Progenitor cell of endocrine pancreas (in vitro differentiated cells): Measurements from ENCODE around the gene ARL8A. TPM values are rescaled to one million over a fixed set of nuclear protein-coding genes. Genes with fewer than 3 reads are reported as not detected.

Experiments
- DNase-seq: peaks from one replicate; pipeline ENCODE4 v3.0.0; 2021; ENCODE audit warnings: low spot score; ENCODE audit not compliant: unreplicated experiment
- H3K27ac Mint-ChIP-seq: 2 replicates; pipeline ENCODE4 v1.8.0; 2021; ENCODE audit warnings: mild to moderate bottlenecking, moderate library complexity, mixed read lengths
- H3K27me3 Mint-ChIP-seq: 2 replicates; pipeline ENCODE4 v1.8.0; 2021; ENCODE audit warnings: mixed read lengths
- H3K36me3 Mint-ChIP-seq: 2 replicates; pipeline ENCODE4 v1.8.0; 2022; ENCODE audit warnings: mixed read lengths; ENCODE audit not compliant: insufficient read depth
- H3K4me1 Mint-ChIP-seq: 2 replicates; pipeline ENCODE4 v1.8.0; 2021; ENCODE audit warnings: low read depth, mixed read lengths
- H3K4me3 Mint-ChIP-seq: 2 replicates; pipeline ENCODE4 v1.8.0; 2021; ENCODE audit warnings: low read depth, mild to moderate bottlenecking, moderate library complexity, mixed read lengths
- H3K9me3 Mint-ChIP-seq: 2 replicates; pipeline ENCODE4 v1.8.0; 2021; ENCODE audit warnings: low read depth, mixed read lengths
- total RNA-seq: library from RNA; stranded (reverse); gene quantifications from 2 replicates; pipeline ENCODE4 v1.2.1, GENCODE V29; 2021
- TF ChIP-seq, protein P1 (sequence below): fragments of 200-600 bp; sonication (generic); IDR thresholded peaks from one replicate; pipeline ENCODE4 v1.5.0; 2021; ENCODE audit warnings: antibody characterized with exemption, mild to moderate bottlenecking; ENCODE audit not compliant: unreplicated experiment

ARL8A gene
- total RNA-seq, 1 donor from 2014 or later: 43.7 TPM

DNA sequence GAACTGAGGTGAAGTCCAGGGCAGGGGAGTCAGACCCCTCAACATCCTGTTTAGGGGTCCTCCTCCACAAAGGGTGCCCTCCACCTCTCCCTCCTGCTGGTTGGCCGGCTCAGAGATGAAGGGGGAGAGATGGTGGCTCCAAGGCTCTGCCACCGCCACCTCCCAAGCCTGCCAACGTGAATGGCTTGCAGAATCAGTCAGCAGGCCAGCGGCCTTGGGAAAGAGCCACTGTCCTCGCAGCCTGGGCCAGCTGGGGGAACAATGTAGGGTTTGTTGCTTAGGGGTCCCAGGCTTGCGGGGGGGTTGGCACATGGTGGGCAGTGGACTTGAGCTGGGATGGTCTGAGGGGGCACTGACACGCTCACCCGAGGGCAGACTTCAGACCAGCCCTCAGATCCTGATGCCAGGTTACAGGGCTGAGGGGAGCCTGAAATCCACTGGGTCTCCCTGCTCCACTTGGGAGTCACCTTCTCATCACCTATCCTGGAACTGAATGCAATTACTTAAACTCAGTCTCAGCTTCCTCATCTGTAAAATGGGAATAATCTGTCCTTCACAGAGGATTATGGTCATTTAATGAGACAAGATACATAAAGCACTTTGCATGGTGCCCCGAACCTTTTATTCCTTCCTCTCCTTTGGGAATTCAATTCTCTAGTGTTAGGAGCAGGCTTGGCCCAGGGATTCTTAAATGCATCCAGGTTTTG lies 13.6 kb downstream of the ARL8A start:
- Mint-ChIP-seq H3K27me3 (no peaks in the 10 kb centered on the region), H3K4me1 (peaks cover 1% of the 10 kb centered on the region), H3K4me3 (no peak overlapping the region), H3K27ac (no peak overlapping the region), H3K36me3 (peaks cover 3% of the 10 kb centered on the region), H3K9me3 (no peaks in the 10 kb centered on the region)
- TF ChIP-seq, protein P1, sequence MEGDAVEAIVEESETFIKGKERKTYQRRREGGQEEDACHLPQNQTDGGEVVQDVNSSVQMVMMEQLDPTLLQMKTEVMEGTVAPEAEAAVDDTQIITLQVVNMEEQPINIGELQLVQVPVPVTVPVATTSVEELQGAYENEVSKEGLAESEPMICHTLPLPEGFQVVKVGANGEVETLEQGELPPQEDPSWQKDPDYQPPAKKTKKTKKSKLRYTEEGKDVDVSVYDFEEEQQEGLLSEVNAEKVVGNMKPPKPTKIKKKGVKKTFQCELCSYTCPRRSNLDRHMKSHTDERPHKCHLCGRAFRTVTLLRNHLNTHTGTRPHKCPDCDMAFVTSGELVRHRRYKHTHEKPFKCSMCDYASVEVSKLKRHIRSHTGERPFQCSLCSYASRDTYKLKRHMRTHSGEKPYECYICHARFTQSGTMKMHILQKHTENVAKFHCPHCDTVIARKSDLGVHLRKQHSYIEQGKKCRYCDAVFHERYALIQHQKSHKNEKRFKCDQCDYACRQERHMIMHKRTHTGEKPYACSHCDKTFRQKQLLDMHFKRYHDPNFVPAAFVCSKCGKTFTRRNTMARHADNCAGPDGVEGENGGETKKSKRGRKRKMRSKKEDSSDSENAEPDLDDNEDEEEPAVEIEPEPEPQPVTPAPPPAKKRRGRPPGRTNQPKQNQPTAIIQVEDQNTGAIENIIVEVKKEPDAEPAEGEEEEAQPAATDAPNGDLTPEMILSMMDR: no peak
- no peak for DNase-seq

DNA sequence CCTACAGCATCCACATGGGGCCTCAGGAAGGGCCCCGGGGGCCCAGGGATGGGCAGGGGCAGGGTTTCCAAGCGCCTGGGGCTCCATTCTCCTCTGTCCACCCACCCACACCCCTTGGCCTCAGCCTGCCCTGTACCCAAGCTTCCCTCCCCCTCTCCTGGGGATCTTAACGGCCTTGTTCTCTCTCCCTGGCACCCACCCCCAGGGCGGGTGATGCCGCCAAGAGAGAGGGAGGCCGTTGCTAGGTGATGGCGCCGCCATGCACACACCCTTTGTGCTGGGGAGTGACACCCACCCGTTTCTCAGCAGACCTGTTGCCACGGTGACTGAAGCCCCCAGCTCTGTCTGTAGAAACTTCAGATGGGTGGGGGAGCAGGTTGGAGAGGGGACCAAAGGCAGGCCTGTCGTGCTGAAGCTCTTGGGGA lies 14.2 kb downstream of the ARL8A start:
- H3K27ac Mint-ChIP-seq: no peak overlapping the region
- peaks cover 3% of the 10 kb centered on the region for H3K36me3 Mint-ChIP-seq
- no peaks in the 10 kb centered on the region for H3K9me3 Mint-ChIP-seq
- TF ChIP-seq, protein P1: no peak
- no peak for DNase-seq
- peaks cover 1% of the 10 kb centered on the region for H3K4me1 Mint-ChIP-seq
- no peak overlapping the region for H3K4me3 Mint-ChIP-seq
- no peaks in the 10 kb centered on the region for H3K27me3 Mint-ChIP-seq

DNA sequence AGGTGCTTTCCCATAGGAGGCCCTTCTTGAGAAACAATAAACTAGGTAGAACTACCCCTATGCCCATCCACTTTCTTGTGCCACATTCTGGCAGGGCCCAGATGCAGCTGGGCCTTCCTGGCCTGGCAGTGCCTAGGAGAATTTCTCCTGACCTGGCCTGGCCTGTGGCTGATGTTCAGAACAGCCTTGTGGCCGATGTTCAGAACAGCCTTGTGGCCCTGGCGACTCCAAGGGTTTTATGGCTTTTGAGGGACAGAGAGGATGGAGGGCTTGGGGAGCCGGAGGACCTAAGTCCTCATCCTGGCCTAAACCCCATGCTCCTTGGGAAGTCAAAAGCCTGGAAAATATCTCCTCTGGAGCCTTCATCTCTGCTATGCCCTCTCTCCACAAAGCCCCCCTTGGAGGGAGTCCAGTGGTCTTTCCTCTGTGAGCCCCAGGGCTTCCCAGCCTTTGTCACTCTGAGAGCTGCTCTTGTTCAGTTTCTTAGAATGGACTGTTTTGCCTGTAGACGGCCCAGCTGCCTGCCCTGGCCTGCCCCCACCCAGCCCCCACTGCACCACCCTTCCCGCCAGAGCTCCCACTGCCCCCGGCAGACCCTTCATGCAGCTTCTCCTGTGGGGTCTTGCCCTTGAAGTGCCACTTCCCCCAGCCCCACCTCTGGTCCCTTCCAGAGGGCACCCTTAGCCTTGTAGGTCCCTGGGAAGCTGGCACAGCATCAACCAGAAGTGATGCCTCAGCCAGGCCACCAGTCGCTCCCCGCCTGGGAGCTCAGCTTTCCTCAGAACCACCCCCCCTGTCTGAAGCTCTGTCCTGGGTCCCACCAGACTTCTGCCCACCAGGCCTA lies 14.9 kb downstream of the ARL8A start:
- no peak for DNase-seq
- Mint-ChIP-seq H3K4me3 (no peak overlapping the region), H3K9me3 (no peaks in the 10 kb centered on the region), H3K4me1 (no peaks in the 10 kb centered on the region), H3K27me3 (no peaks in the 10 kb centered on the region), H3K27ac (no peak overlapping the region), H3K36me3 (peaks cover 2% of the 10 kb centered on the region)
- TF ChIP-seq, protein P1: no peak

DNA sequence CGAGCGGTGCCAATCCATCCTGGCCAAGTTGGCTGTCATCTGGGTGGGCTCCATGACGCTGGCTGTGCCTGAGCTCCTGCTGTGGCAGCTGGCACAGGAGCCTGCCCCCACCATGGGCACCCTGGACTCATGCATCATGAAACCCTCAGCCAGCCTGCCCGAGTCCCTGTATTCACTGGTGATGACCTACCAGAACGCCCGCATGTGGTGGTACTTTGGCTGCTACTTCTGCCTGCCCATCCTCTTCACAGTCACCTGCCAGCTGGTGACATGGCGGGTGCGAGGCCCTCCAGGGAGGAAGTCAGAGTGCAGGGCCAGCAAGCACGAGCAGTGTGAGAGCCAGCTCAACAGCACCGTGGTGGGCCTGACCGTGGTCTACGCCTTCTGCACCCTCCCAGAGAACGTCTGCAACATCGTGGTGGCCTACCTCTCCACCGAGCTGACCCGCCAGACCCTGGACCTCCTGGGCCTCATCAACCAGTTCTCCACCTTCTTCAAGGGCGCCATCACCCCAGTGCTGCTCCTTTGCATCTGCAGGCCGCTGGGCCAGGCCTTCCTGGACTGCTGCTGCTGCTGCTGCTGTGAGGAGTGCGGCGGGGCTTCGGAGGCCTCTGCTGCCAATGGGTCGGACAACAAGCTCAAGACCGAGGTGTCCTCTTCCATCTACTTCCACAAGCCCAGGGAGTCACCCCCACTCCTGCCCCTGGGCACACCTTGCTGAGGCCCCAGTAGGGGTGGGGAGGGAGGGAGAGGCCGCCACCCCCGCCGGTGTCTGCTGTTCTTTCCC lies 16.5 kb downstream of the ARL8A start:
- H3K9me3 Mint-ChIP-seq: no peaks in the 10 kb centered on the region
- no peak overlapping the region for H3K4me3 Mint-ChIP-seq
- TF ChIP-seq, protein P1: no peak
- peaks cover 11% of the 10 kb centered on the region for H3K27me3 Mint-ChIP-seq
- no peak overlapping the region for H3K27ac Mint-ChIP-seq
- no peak for DNase-seq
- no peaks in the 10 kb centered on the region for H3K4me1 Mint-ChIP-seq
- no peaks in the 10 kb centered on the region for H3K36me3 Mint-ChIP-seq

DNA sequence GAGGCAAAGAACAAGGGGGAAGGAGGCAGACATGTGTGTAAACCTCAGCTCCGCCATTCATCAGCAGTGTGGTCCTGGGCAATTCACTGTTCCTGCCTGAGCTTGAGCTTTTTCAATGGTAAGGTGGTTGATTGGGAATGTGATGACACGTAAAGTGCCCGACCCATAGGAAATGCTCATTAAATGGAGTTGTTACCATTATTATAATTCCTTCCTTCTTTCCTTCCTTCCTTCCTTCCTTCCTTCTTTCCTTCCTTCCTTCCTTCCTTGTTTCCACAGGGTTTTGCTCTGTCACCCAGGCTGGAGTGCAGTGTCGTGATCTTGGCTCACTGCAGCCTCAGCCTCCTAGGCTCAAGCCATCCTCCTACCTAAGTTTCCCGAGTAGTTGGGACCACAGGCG lies 17.5 kb downstream of the ARL8A start:
- TF ChIP-seq, protein P1: no peak
- H3K4me1 Mint-ChIP-seq: no peaks in the 10 kb centered on the region
- no peaks in the 10 kb centered on the region for H3K9me3 Mint-ChIP-seq
- no peak for DNase-seq
- H3K36me3 Mint-ChIP-seq: no peaks in the 10 kb centered on the region
- peaks cover 11% of the 10 kb centered on the region for H3K27me3 Mint-ChIP-seq
- no peak overlapping the region for H3K27ac Mint-ChIP-seq
- H3K4me3 Mint-ChIP-seq: no peak overlapping the region
